ENCODE measurements around the gene KDM8.

DNA sequence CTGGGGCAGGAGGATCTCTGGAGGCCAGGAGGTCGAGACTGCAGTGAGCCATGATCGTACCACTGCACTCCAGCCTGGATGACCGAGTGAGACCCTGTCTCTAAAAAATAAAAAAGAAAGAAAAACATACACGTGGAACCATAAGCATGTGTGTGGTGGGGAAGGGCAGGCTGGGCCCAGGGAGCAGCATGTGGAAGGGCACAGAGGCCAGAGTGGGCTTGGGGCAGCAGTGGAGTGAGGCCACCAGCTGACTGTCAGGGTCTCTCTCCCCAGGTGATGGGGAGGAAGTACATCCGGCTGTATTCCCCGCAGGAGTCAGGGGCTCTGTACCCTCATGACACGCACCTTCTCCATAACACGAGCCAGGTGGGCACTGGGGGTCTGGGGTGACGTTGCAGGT is 16.8 kb downstream of the KDM8 start:
- TF ChIP-seq, protein P1, sequence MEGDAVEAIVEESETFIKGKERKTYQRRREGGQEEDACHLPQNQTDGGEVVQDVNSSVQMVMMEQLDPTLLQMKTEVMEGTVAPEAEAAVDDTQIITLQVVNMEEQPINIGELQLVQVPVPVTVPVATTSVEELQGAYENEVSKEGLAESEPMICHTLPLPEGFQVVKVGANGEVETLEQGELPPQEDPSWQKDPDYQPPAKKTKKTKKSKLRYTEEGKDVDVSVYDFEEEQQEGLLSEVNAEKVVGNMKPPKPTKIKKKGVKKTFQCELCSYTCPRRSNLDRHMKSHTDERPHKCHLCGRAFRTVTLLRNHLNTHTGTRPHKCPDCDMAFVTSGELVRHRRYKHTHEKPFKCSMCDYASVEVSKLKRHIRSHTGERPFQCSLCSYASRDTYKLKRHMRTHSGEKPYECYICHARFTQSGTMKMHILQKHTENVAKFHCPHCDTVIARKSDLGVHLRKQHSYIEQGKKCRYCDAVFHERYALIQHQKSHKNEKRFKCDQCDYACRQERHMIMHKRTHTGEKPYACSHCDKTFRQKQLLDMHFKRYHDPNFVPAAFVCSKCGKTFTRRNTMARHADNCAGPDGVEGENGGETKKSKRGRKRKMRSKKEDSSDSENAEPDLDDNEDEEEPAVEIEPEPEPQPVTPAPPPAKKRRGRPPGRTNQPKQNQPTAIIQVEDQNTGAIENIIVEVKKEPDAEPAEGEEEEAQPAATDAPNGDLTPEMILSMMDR (tag by site-specific recombination; IDR thresholded peaks at IDR 0.05) = no peak
- TF ChIP-seq ZNF274 (IDR thresholded peaks at IDR 0.05; ENCODE audit: low read length) (no peak), ZNF274 (tag by site-specific recombination; IDR thresholded peaks at IDR 0.05; ENCODE audit: borderline replicate concordance) (no peak), ATF2 (tag by site-specific recombination; IDR thresholded peaks at IDR 0.05; ENCODE audit: low read depth) (no peak), HOXA7 (CRISPR knock-in tag; IDR thresholded peaks at IDR 0.05; ENCODE audit: borderline replicate concordance) (no peak), ZNF112 (tag by site-specific recombination; IDR thresholded peaks at IDR 0.05) (no peak)
